Measurements from ENCODE around the gene PLXDC2. TPM values are rescaled to one million over a fixed set of nuclear protein-coding genes. Genes with fewer than 3 reads are reported as not detected.
A peak's percentile ranks its signal among the peaks of the same experiment; 100 is the strongest.

PLXDC2 gene
- polyA plus RNA-seq, 2 donors: 11.9 to 13.0 TPM

DNA sequence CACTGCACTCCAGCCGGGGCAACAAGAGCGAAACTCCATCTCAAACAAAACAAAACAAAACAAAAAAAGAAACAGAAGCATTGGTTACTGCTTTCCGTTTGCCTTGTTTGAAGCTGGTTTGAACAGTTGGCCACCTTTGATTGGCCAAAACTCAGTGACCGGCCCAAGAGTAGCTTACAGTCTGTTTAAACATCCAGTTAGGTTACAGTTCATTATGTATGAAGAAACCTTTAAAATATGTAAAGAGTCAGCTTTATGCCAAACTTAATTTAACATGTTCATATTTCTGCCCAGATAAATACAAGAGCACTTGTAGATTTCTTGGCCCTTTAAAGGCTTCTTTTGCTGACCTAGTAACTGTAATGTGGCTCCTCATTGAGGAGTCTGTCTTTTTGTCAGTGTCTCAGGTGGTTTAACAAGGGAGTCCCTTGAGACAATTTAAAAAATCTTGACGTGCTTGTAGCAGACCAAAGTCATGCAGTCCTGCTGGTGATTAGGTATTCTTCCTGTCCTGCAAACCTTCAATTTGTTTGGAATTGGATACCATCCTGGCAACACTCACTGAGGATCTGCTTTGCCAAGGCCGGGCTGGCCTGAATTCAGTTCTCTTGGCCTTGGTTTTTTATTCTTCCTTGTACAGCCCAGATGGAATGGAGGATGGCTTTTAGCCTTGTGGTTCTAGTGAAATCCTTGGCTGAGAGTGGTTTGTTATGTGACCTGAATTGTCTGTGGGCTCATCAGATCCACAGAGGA, 128.9 kb downstream of the PLXDC2 start:
- no peaks in the 10 kb centered on the region for H3K27me3 ChIP-seq (ENCODE audit: control insufficient read depth in 1 of 2, insufficient read depth in 2 of 2, low read length in 2 of 2)
- H3K27ac ChIP-seq (ENCODE audit: low read depth in 2 of 2, low read length in 1 of 2): no peak overlapping the region
- no peaks in the 10 kb centered on the region for H3K36me3 ChIP-seq (ENCODE audit: control insufficient read depth in 2 of 2, insufficient read depth in 2 of 2, low read length in 1 of 2)
- H3K4me3 ChIP-seq (ENCODE audit: low read depth in 1 of 2, low read length in 2 of 2): no peak overlapping the region
- H3K4me1 ChIP-seq (ENCODE audit: control insufficient read depth in 2 of 2, insufficient read depth in 2 of 2, low read length in 1 of 2): no peaks in the 10 kb centered on the region
- WGBS, 2 donors: 60 to 70% methylated on average over 6 of the region's 6 CpGs
- H3K9me3 ChIP-seq (ENCODE audit: control insufficient read depth in 2 of 2, insufficient read depth in 1 of 2, low read depth in 1 of 2, low read length in 1 of 2): no peaks in the 10 kb centered on the region

DNA sequence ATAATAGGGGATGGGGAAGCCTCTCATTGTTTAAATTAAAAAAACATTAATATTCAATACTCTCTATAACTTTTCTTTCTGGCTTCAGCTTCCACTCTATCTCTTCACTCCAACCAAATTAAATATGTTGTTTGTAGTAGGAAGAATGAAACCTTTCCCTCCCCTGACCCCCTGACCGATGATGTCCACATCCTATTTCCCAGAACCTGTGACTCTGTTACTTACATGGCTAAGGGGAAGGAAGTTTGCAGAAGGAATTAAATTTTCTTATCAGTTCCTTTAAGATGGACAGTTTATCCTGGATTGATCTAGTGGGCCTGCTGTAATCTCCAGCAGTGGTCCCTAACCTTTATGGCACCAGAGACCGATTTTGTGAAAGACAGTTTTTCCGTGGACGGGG, 130.0 kb downstream of the PLXDC2 start:
- Histone ChIP-seq H3K36me3 (ENCODE audit: control insufficient read depth in 2 of 2, insufficient read depth in 2 of 2, low read length in 1 of 2) (no peaks in the 10 kb centered on the region), H3K9me3 (ENCODE audit: control insufficient read depth in 2 of 2, insufficient read depth in 1 of 2, low read depth in 1 of 2, low read length in 1 of 2) (no peaks in the 10 kb centered on the region), H3K4me3 (ENCODE audit: low read depth in 1 of 2, low read length in 2 of 2) (no peak overlapping the region), H3K4me1 (ENCODE audit: control insufficient read depth in 2 of 2, insufficient read depth in 2 of 2, low read length in 1 of 2) (no peaks in the 10 kb centered on the region), H3K27me3 (ENCODE audit: control insufficient read depth in 1 of 2, insufficient read depth in 2 of 2, low read length in 2 of 2) (no peaks in the 10 kb centered on the region), H3K27ac (ENCODE audit: low read depth in 2 of 2, low read length in 1 of 2) (no peak overlapping the region)
- 88 to 90% methylated on average over 4 of the region's 4 CpGs for WGBS, 2 donors

DNA sequence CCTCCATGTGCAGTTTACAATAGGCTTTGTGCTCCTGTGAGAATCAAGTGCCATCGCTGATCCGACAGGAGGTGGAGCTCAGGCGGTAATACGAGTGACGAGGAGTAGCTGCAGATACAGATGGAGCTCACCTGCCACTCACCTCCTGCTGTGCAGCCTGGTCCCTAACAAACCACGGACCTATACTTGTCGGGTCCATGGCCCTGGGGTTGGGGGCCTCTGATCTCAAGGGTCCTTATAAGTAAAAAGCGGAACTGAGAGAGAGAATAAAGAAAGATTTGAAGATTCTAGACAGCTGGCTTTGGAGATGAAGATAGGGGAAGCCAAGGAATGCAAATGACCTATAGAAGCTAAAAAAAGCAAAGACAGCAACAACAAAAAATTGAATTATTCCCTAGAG, 130.6 kb downstream of the PLXDC2 start:
- H3K9me3 ChIP-seq (ENCODE audit: control insufficient read depth in 2 of 2, insufficient read depth in 1 of 2, low read depth in 1 of 2, low read length in 1 of 2): no peaks in the 10 kb centered on the region
- no peaks in the 10 kb centered on the region for H3K27me3 ChIP-seq (ENCODE audit: control insufficient read depth in 1 of 2, insufficient read depth in 2 of 2, low read length in 2 of 2)
- H3K36me3 ChIP-seq (ENCODE audit: control insufficient read depth in 2 of 2, insufficient read depth in 2 of 2, low read length in 1 of 2): no peaks in the 10 kb centered on the region
- no peak overlapping the region for H3K4me3 ChIP-seq (ENCODE audit: low read depth in 1 of 2, low read length in 2 of 2)
- 87 to 94% methylated on average over 8 of the region's 8 CpGs for WGBS, 2 donors
- no peak overlapping the region for H3K27ac ChIP-seq (ENCODE audit: low read depth in 2 of 2, low read length in 1 of 2)
- no peaks in the 10 kb centered on the region for H3K4me1 ChIP-seq (ENCODE audit: control insufficient read depth in 2 of 2, insufficient read depth in 2 of 2, low read length in 1 of 2)

DNA sequence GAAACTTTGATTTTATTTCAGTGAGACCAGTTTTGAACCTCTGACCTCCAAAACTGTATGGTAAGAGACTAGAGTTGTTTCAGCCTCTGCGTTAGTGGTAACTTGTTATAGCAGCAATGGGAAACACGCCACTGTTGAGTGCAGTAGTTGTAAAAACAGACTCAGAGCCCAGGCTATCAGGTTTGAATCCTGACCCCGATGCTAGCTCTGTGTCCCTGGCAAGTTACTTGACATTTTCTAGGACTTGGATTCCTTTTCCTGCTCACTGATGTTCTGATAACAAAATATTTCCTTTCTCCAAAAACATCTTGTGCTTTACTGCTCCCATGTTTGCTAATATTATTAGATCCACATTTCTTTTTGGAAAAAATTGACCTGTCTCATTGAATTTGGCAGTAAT, 131.0 kb downstream of the PLXDC2 start:
- Histone ChIP-seq H3K27ac (ENCODE audit: low read depth in 2 of 2, low read length in 1 of 2) (no peak overlapping the region), H3K36me3 (ENCODE audit: control insufficient read depth in 2 of 2, insufficient read depth in 2 of 2, low read length in 1 of 2) (no peaks in the 10 kb centered on the region), H3K27me3 (ENCODE audit: control insufficient read depth in 1 of 2, insufficient read depth in 2 of 2, low read length in 2 of 2) (no peaks in the 10 kb centered on the region), H3K4me3 (ENCODE audit: low read depth in 1 of 2, low read length in 2 of 2) (no peak overlapping the region), H3K9me3 (ENCODE audit: control insufficient read depth in 2 of 2, insufficient read depth in 1 of 2, low read depth in 1 of 2, low read length in 1 of 2) (no peaks in the 10 kb centered on the region), H3K4me1 (ENCODE audit: control insufficient read depth in 2 of 2, insufficient read depth in 2 of 2, low read length in 1 of 2) (no peaks in the 10 kb centered on the region)
- 45 to 57% methylated on average over 3 of the region's 3 CpGs for WGBS, 2 donors

DNA sequence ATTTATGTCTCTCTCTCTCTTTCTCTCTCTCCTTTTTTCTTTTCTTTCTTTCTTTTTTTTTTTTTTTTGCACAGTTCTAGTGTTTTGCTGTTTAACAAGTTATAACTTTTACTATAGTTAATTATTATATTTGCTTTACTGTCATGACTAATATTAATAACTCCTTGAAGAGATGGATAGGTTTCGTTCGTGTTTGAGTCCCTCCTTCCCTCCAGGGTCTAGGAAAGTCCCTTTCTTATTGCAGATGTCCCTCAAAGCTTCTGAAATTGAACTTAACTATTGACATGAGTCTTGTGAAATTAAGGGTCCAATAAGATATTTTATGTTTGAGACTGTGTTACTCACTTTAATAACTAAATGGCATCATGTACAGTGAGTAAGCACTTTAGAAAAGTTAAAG, 131.4 kb downstream of the PLXDC2 start:
- WGBS, 2 donors: 39 to 42% methylated on average over 2 of the region's 2 CpGs
- no peaks in the 10 kb centered on the region for H3K27me3 ChIP-seq (ENCODE audit: control insufficient read depth in 1 of 2, insufficient read depth in 2 of 2, low read length in 2 of 2)
- no peaks in the 10 kb centered on the region for H3K4me1 ChIP-seq (ENCODE audit: control insufficient read depth in 2 of 2, insufficient read depth in 2 of 2, low read length in 1 of 2)
- H3K9me3 ChIP-seq (ENCODE audit: control insufficient read depth in 2 of 2, insufficient read depth in 1 of 2, low read depth in 1 of 2, low read length in 1 of 2): no peaks in the 10 kb centered on the region
- no peak overlapping the region for H3K27ac ChIP-seq (ENCODE audit: low read depth in 2 of 2, low read length in 1 of 2)
- H3K36me3 ChIP-seq (ENCODE audit: control insufficient read depth in 2 of 2, insufficient read depth in 2 of 2, low read length in 1 of 2): no peaks in the 10 kb centered on the region
- no peak overlapping the region for H3K4me3 ChIP-seq (ENCODE audit: low read depth in 1 of 2, low read length in 2 of 2)

DNA sequence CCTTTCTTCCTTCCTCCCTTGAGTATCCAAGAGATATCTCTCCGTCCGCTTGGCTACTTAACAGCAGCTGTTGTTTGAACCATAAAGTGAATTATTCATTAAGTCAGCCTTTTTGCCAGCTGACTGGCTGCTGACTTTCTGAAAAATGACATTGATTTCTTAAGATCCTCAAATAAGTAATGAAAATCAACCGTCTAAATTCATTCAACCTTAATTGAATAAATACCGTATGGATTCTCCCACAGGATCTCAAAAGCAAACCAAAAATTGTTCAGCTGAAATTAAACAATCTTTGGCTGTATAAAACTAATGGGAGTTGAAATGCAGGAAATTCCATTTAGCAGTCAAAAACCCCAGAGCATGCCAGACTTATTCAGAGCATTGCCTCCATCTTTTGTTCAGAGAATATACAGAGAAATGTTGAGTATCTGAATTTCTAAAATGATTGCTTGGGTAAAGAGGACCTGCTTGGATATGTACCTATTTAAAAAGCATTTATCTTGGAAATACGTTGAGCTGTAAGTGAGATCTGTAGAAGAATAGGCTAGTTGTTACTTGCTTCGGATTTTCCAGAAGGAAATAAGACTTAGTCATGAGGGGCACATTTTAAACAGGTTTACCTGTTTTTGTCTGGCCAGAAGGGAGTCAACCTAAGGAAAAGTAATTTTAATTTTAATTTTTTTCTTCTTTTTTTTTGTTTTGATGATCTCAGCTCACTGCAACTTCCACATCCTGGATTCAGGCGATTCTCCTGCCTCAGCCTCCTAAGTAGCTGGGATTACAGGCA, 136.2 kb downstream of the PLXDC2 start:
- H3K27me3 ChIP-seq (ENCODE audit: control insufficient read depth in 1 of 2, insufficient read depth in 2 of 2, low read length in 2 of 2): no peaks in the 10 kb centered on the region
- WGBS, 2 donors: 35 to 46% methylated on average over 7 of the region's 7 CpGs
- no peaks in the 10 kb centered on the region for H3K4me1 ChIP-seq (ENCODE audit: control insufficient read depth in 2 of 2, insufficient read depth in 2 of 2, low read length in 1 of 2)
- H3K9me3 ChIP-seq (ENCODE audit: control insufficient read depth in 2 of 2, insufficient read depth in 1 of 2, low read depth in 1 of 2, low read length in 1 of 2): no peaks in the 10 kb centered on the region
- H3K27ac ChIP-seq (ENCODE audit: low read depth in 2 of 2, low read length in 1 of 2): peak overlapping the region in 1 of 2 donors; percentile 21
- H3K36me3 ChIP-seq (ENCODE audit: control insufficient read depth in 2 of 2, insufficient read depth in 2 of 2, low read length in 1 of 2): no peaks in the 10 kb centered on the region
- no peak overlapping the region for H3K4me3 ChIP-seq (ENCODE audit: low read depth in 1 of 2, low read length in 2 of 2)

DNA sequence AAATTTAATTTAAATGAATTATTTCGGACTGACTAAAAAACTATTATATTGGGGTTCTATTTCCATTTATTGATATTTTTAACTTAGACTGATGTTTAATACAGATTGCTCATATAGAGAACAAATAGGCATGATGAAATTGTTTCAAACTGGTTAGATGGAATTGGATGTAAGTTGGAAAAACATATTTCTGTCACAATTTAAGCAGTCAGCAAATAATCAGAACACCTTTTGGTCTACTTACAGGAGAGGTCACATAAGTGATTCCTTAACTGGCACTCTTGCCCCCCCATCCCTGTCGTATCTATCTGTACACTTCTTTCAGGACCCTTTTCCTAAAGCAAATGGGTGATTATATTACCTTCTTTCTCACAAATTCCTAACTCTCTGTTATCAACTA, 138.4 kb downstream of the PLXDC2 start:
- H3K27ac ChIP-seq (ENCODE audit: low read depth in 2 of 2, low read length in 1 of 2): no peak overlapping the region
- no peak overlapping the region for H3K4me3 ChIP-seq (ENCODE audit: low read depth in 1 of 2, low read length in 2 of 2)
- no peaks in the 10 kb centered on the region for H3K36me3 ChIP-seq (ENCODE audit: control insufficient read depth in 2 of 2, insufficient read depth in 2 of 2, low read length in 1 of 2)
- no peaks in the 10 kb centered on the region for H3K27me3 ChIP-seq (ENCODE audit: control insufficient read depth in 1 of 2, insufficient read depth in 2 of 2, low read length in 2 of 2)
- WGBS, 2 donors: 85 to 91% methylated on average over 2 of the region's 2 CpGs
- no peaks in the 10 kb centered on the region for H3K9me3 ChIP-seq (ENCODE audit: control insufficient read depth in 2 of 2, insufficient read depth in 1 of 2, low read depth in 1 of 2, low read length in 1 of 2)
- no peaks in the 10 kb centered on the region for H3K4me1 ChIP-seq (ENCODE audit: control insufficient read depth in 2 of 2, insufficient read depth in 2 of 2, low read length in 1 of 2)

DNA sequence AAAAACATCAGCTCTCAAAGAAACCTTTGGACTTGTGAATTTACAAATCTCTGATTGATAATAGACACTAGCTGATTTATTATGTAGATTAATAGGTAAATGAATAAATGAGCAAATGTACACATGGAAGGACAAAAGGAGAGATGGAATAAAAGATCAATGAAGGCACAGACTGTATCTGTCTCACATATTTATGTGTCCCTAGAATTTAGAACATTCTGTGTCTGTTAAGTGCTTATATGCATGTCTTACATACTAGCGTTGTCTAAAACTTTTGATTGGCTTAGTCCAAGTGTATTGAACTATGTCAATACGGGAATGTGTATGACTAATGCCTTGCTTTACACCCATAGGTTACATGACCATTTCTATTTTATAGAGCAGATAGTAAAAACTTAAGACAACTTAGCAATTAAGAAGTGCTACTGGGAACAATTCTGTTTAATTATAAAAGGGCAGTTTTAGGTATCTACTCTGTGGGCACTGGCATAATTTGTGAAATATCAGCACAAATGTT, 140.3 kb downstream of the PLXDC2 start:
- Histone ChIP-seq H3K27me3 (ENCODE audit: control insufficient read depth in 1 of 2, insufficient read depth in 2 of 2, low read length in 2 of 2) (no peaks in the 10 kb centered on the region), H3K4me3 (ENCODE audit: low read depth in 1 of 2, low read length in 2 of 2) (no peak overlapping the region), H3K4me1 (ENCODE audit: control insufficient read depth in 2 of 2, insufficient read depth in 2 of 2, low read length in 1 of 2) (no peaks in the 10 kb centered on the region), H3K27ac (ENCODE audit: low read depth in 2 of 2, low read length in 1 of 2) (no peak overlapping the region), H3K36me3 (ENCODE audit: control insufficient read depth in 2 of 2, insufficient read depth in 2 of 2, low read length in 1 of 2) (no peaks in the 10 kb centered on the region), H3K9me3 (ENCODE audit: control insufficient read depth in 2 of 2, insufficient read depth in 1 of 2, low read depth in 1 of 2, low read length in 1 of 2) (no peaks in the 10 kb centered on the region)
- WGBS, 2 donors: 79 to 86% methylated on average over 2 of the region's 2 CpGs

DNA sequence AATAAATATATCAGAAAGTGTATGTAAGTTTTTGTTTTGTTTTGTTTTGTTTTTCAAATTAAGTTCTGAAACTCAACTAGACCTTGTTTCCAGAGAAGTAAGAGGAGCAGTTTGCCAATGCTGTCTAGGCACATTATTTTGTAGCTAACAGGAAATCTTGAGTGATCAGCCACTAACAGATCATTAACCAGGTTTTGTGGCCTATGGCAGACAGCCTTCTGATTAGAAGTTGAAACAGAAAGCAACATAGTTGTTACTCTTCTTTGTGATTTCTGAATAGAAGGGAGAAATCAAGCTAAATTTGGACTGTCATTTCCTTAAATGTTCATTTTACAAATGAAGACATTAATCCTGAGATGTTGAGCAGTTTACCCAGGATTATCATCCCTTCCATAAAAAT, 142.6 kb downstream of the PLXDC2 start:
- Histone ChIP-seq H3K9me3 (ENCODE audit: control insufficient read depth in 2 of 2, insufficient read depth in 1 of 2, low read depth in 1 of 2, low read length in 1 of 2) (no peaks in the 10 kb centered on the region), H3K4me1 (ENCODE audit: control insufficient read depth in 2 of 2, insufficient read depth in 2 of 2, low read length in 1 of 2) (no peaks in the 10 kb centered on the region), H3K4me3 (ENCODE audit: low read depth in 1 of 2, low read length in 2 of 2) (no peak overlapping the region), H3K27me3 (ENCODE audit: control insufficient read depth in 1 of 2, insufficient read depth in 2 of 2, low read length in 2 of 2) (no peaks in the 10 kb centered on the region), H3K36me3 (ENCODE audit: control insufficient read depth in 2 of 2, insufficient read depth in 2 of 2, low read length in 1 of 2) (no peaks in the 10 kb centered on the region), H3K27ac (ENCODE audit: low read depth in 2 of 2, low read length in 1 of 2) (no peak overlapping the region)
